GM04503 (cell line): ENCODE data around the gene SORCS3.

Experiments
- DNase-seq: peaks from one replicate; pipeline ENCODE4 v3.0.0-alpha.2; 2012; ENCODE audit warnings: low read depth

The SORCS3 gene

GRCh38 chr10:105023211-105024111 lies 382.4 kb downstream of the SORCS3 start:
- DNase-seq, result no peak

DNA sequence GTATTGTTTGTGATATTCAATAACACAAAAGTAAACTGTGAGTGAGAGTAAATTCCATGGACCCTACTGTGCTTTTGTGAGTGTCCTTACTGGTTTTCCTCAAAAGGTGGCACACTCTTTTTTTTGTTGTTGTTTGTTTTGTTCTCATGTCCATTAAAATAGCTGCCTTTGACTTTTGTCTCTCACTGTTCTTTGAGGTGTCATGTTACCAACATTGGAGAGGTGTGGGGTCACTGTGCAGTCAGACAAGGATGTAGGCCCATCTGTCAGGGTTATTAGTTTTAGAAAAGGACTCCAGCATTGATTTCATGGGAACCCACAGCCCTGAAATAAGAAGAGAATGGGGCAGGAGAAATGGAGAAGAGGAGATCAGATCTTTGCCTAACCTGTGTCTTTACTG lies 383.1 kb downstream of the SORCS3 start:
- DNase-seq, result no peak

DNA sequence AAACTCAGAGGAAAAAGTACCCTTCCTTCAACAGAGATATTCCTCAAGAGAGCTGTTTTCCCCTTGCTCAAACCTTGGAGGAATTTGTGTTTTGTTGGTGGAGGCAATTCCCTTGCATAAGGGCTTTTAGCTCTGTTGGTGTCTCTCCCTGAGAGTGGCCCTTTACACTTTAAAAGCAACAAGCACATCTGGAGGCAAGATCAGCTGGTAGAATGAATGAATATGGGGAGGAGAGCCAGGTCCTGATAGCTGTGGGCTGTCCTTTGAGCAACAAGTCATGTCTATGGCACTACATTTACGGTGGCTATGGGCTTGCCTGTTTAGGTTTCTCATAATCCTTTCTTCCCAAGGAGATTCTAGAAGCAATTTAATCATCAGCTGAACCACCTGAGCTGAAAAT lies 384.0 kb downstream of the SORCS3 start:
- DNase-seq, result no peak

- DNase-seq, result no peak
Measured at GRCh38 chr10:105026566-105026965, 385.5 kb downstream of the SORCS3 start.

DNA sequence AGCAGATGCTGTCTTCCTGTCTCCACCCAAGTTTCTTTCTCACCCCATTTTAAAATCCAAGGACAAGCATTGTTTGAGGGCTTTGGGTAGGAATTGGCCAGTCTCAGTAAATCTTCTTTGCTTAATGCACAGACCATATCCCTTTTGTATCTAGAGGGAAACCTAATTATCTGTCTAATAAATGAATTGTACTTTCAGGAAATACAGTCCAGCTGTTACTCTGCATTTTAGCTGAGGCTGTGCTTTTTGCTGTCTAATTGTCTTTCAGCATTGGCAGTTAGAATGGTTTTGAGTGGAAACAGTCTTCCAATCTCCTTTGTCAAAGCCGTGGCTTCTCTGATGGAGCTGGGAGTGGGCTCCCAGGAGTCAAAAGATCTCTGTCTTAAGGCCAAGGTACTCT lies 388.2 kb downstream of the SORCS3 start:
- DNase-seq, result no peak

DNA sequence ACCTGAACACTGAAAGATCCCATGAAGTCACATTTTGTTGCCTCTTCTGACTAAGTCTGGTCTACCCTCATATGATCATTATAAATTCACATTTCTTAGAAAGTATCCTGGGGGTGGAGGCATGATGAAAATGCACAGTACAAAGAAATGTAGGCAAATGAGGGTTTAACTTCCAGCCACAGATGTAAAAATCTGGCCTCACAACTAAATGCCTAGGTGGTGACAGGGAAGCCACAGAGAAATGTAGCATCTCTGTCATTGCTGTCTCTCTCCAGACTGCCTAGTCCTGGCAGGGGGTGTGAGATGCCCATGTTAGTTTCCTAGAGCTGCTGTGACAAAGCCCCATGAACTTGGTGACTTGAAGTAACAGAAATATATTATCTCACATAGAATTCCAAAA lies 395.9 kb downstream of the SORCS3 start:
- no peak for DNase-seq

- DNase-seq, result no peak
Measured at GRCh38 chr10:105041956-105042355, 400.9 kb downstream of the SORCS3 start.

- no peak for DNase-seq
Measured at GRCh38 chr10:105042906-105043552, 401.9 kb downstream of the SORCS3 start.

DNA sequence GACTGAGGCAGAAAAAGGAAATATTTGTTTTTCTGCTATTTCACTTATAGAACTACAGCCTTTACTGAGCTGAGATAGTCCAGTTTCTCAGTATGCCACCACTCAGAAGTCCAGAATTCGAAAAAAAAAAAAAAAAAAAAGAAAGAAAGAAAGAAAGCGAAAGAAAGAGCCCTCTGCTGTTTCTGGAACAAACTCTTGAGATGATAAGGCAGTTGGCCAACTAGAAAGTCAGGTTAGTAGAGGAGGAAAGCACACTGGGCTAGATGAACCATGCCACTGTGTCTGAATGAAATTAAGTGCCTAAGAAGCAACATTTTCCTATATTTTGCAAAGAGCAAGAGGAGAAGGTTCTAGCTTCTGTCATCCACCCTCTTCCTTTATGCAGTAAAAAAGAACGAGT lies 403.8 kb downstream of the SORCS3 start:
- no peak for DNase-seq

DNA sequence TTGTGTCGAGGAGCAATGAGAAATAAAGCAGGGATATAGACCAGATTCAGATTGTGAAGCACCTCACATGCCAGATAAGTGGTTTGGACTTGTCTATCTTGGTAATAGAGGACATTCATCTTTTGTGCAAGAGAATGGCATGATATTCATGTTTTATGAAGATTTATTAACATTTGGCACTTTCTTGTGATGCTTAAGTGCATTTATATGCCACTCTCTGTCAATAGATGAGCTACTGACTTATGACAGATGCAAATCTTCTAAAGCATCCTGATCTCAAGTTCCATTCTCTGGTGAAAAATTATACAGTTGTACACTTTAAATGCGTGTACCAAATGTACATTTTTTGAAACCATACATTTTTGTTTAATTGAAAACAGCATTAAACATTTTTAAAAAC lies 415.3 kb downstream of the SORCS3 start:
- DNase-seq, result no peak

GRCh38 chr10:105062951-105063350 lies 421.9 kb downstream of the SORCS3 start:
- DNase-seq, result no peak

DNA sequence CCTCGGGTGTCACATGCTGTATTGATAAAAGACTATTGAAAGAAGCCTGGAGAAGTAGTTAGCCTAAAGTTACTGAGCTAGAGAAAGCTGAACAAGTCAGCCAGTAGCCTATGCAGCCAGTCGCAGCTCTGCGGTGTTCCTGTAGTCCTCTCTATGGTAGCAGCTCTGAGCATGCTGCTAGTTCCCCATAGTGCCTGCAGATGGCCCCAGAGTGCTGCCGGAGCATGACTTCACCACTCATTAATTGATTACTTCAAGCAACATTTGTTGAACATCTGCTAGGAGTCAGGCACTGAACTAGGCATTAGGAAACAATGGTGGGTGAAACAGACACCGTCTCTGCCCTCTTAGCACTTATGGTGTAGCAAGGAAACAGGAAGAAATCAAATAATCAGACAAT lies 422.7 kb downstream of the SORCS3 start:
- no peak for DNase-seq

DNA sequence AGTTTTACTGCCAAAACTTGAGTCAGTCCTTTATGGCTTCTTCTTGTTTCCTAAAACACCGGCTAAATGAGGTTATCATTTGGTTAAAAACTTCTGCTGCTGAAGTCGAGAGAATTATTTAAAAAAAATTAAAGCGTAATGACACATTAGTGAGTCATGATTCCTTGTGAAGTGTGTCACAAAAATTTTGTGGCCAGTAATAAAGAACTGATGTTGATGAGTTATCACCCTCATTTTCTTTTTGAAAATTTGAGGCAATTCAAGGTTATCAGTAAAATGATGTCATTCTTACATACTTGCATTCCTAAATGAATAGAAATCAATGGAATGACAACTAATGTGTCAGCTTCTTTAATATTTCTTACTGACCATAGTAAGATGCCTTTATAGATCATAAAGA lies 427.4 kb downstream of the SORCS3 start:
- DNase-seq, result peak; percentile 19

DNA sequence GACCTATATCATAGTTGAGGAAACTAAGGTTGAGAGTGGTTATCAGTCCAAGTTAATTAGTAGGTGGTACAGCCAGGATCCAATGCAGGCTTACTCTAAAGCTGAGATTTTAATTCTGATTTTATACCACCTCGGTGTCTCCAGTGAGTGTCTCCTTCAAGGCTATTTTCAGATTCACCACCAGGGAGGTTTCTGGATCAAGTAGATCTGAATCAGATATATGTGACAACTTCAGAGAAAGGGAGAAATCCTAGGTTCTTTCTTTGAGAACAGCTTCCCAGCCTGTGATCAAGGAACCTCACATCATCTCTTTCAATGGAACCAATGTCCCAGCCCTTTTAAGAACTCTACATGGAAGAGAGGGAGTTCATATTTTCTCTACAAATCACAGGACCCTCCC lies 429.2 kb downstream of the SORCS3 start:
- DNase-seq, result no peak

- no peak for DNase-seq
Measured at GRCh38 chr10:105070952-105071351, 429.9 kb downstream of the SORCS3 start.

DNA sequence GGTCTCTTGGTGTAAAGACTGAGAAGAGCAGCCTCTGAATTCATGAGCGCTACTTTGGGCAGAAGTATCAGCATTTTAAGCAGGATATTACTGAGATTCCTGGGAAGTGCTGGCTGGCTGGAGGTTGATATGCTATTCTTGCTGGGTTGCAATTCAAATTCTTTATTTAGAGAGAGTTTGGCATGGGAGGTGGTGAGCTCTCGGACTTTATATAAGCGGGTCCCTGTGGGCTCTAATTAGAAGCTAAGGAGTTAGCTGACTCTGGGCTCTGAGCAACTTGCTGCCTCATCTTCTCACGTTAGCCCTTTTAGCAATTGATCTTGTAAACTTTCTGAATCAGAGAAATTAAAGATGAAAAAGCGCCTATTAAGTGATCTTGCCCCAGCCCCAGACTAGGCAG lies 430.9 kb downstream of the SORCS3 start:
- DNase-seq, result no peak

DNA sequence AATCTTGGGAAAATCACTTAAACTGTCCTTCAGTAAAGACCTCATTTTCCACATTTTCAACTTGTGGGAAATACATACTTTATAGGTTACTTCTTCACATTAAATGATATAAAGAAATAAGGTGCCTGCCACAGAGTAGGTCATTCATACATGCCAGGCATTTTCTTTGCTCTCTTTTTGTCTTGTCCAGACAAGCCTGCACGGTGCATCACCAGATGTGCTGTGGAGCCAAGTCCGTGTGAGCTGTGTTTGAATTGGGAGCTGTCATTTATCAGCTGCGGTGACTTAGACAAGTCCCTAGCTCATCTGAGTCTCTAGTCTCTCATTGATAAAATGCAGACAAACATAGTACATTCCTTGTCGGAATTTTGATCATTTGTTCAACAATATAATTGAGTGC lies 432.9 kb downstream of the SORCS3 start:
- DNase-seq, result no peak

GRCh38 chr10:105075031-105075430 lies 433.9 kb downstream of the SORCS3 start:
- DNase-seq, result no peak

- no peak for DNase-seq
Measured at GRCh38 chr10:105085980-105086379, 444.9 kb downstream of the SORCS3 start.

- DNase-seq, result no peak
Measured at GRCh38 chr10:105094048-105094447, 453.0 kb downstream of the SORCS3 start.

DNA sequence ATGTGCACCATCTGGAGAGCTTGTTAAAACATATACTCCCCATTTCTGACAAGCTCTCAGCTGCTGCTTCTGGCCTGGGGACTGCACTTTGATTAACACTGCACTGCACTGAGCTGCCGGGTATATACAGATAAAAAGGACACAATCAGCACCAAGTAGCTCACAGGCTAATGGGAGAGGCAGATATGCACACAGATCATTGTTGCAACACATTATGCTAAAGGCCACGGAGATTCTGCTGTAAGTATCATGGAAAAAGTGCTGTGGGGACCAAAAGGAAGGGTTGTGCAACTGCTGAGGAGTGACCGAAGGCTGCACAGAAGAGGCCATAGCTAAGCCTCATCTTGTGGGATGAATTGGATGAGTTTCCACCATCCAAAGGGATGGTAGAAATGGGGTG lies 455.2 kb downstream of the SORCS3 start:
- no peak for DNase-seq

DNA sequence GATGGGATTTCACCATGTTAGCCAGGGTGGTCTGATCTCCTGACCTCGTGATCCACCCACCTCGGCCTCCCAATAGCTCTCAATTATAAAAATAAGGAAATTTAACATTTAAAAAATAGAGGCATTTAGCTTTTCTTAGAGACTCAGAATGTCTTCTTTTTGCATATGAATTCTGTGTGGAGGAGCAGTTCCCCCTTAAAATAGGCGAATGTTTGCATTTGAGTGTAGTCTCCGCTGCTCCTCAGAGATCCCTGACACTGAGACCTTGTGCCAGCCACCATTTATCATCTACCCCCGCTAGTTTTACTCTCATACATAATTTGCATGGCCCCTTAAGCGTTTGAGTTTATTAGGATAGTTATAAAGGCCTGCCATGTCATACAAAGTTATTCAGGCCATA lies 461.9 kb downstream of the SORCS3 start:
- DNase-seq, result no peak

- no peak for DNase-seq
Measured at GRCh38 chr10:105104297-105104696, 463.2 kb downstream of the SORCS3 start.

DNA sequence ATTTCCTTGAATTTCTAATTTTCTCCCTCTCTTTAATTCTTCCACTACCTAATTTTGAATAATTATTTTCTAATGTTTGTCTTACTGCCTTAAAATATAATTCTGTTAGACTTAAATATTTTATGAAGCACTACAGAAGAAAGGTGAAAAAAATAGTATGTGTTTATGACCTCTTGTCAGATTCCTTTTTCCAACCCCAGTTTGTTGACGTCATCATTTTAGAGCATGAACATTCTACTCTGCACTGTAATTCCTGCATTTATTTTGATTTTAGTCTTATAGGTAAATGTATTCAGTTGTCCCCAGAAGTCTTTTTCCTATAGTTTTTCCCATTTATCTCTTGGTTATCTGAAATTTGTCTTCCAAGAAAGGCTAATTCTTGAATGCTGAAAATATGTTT lies 468.1 kb downstream of the SORCS3 start:
- DNase-seq, result no peak
